ENCODE measurements around the gene SND1.

Gene SND1

DNA sequence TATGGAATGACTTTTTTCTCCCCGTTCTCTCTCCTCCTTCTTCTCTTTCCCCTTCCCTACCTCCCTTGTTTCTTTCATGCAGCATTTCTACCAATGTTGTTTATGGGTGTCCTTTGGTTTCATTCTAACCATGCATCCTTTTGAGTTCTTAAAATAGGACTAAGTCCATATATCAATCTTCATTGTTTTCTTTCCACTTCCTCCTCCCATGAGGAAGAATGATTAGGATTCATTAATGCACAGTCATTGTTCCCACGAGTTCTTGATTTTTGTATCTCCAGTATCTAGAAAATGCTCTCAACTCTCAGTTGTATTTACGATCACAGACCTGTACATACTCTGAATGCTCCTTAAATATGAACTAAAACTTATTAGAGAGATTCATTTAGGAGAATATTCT is 226.0 kb downstream of the SND1 start:
- no peak for DNase-seq

DNA sequence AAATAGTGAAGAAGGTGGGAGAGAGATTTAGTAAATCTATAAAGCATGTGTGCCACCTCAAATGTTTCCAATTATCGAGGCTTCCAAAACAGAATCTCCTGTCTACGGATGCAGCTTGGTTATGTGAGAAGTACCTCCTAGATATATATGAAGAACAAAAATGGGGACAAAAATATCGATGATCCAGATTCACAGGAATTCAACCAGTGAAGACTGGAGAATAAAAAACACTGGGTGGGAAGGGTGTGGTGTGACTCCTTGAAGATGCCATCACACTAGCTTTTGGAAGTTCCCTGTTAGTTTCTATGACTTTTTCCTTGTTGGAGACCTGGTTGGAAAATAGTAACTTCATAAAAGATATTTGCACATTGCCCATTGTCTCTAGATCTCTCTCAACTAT is 226.8 kb downstream of the SND1 start:
- DNase-seq: no peak

- DNase-seq: no peak
These were observed 227.4 kb downstream of the SND1 start for GRCh38 chr7:127879436-127879835.

DNA sequence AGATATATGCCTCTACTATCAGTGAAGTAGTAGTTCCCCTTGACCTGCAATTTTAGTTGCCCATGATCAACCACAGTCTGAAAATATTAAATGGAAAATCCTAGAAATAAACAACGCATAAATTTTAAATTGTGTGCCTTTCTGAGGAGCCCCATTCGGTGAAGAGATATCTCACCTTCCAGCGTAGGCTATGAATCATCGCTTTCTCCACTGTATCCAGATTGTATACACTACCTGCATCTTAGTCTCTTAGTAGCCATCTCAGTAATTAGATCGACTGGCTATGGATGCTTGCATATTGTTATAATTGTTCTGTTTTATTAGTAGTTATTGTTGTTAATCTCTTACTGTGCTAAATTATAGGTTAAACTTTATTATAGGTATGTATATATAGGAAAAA is 227.9 kb downstream of the SND1 start:
- no peak for DNase-seq

DNA sequence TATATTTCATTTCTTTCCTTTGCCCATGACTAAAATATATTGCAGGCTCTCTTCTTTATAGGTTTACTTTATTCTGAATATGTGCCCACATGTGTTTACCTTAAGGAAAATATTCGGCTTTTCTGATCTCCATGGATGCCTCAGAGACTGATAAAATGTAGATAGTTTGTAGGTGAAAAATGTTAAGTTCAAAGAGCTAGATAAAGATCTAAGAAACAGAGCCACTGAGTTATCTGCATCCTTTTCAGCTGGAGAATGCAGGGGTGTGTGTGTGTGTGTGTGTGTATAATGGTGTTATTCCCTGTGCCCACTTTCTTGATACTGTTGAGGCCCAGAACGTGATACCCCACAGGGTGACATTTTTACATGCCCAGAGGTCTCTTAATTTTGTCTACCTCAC is 228.5 kb downstream of the SND1 start:
- no peak for DNase-seq

DNA sequence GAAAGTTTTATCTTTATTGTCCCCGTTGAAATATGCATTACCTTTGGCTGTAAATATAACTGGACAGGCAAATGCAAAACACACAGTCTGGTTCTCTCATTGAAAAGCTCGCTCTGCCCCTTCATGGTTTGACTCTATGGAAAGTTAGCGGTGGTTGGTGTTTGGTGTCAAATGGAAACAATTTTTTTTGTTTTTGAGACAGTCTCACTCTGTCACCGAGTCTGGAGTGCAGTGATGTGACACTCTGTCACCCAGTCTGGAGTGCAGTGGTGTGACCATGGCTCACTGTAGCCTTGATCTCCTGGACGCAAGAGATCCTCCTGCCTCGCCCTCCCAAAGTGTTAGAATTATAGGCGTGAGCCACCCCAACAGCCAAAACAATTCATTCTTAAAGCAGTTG is 229.6 kb downstream of the SND1 start:
- no peak for DNase-seq

- no peak for DNase-seq
These were observed 230.4 kb downstream of the SND1 start for GRCh38 chr7:127882313-127882920.

- no peak for DNase-seq
These were observed 232.1 kb downstream of the SND1 start for GRCh38 chr7:127884066-127884559.

GRCh38 chr7:127885222-127885772 is 233.3 kb downstream of the SND1 start:
- DNase-seq: no peak

DNA sequence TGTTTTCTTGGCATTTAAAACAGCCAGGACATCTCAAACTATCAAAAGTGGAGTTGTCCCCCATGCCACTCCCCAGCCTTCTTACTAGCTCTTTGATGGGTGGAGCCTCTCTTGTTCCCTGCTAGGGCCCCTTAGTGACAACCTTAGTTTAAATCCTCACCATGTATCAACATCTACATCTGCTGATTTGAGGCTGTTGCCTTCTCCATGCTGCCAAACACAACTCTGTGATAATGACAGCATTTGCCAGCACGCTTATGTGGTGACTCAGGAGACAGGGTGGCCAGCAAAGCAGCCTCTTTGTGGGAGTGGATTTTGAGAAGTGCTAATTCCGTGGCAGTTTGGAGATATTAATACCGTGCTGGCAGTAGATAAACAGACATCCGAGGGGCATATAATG is 233.8 kb downstream of the SND1 start:
- no peak for DNase-seq

DNA sequence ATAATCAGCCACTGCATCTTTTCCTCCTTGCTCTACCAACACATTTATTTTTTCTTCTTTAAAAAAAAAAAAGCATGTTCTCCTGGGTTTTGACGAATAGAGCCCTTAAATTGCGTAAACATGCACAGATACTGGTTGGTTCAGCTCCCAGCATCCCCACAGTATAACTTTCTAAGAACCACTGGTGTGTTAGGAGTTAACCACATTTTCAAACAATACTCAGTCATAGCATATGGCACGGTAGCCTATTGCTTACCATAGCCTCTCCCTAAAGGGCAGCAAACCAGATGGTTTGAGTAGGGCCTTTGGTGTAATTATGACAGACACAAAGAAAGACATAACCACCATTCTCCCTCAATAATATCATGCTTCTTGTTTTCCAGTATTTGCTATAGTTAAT is 234.3 kb downstream of the SND1 start:
- no peak for DNase-seq

- DNase-seq: no peak
These were observed 235.1 kb downstream of the SND1 start for GRCh38 chr7:127887096-127887495.

DNA sequence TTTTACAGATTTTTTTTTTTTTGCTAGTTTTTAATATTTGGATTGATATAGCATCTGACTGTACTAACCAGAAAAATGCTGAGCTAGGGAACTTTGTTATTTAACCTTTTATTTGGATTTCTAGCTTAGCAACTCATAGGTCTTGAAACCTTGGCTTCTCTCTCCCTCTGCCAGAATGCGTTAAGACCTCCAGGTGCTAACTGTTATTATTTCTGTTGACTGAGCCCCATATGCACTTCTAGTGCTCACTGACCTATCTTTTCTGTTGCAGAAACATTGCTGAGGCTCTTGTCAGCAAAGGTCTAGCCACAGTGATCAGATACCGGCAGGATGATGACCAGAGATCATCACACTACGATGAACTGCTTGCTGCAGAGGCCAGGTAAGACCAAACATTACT is 235.6 kb downstream of the SND1 start:
- DNase-seq: no peak

DNA sequence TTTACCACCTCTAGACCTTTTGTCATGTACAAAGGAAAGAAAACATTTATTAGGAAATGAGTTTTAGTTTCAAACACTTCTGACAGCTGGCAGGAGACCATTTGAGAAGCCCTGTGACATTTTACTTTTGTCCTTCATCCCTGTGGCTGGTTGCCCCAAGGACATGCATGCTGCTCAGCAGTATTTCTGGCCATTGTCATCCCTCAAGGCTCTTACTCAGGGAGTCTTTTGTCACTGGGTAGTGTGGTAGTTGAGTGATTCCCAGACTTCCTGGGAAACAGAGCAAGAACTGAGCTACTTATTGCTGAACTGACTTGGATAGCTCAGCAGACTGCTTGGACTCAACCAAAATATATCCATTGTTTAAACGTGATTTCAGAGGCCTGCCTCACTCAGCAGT is 236.4 kb downstream of the SND1 start:
- no peak for DNase-seq

GRCh38 chr7:127888825-127889224 is 236.8 kb downstream of the SND1 start:
- DNase-seq: no peak

- no peak for DNase-seq
These were observed 237.7 kb downstream of the SND1 start for GRCh38 chr7:127889677-127890076.

DNA sequence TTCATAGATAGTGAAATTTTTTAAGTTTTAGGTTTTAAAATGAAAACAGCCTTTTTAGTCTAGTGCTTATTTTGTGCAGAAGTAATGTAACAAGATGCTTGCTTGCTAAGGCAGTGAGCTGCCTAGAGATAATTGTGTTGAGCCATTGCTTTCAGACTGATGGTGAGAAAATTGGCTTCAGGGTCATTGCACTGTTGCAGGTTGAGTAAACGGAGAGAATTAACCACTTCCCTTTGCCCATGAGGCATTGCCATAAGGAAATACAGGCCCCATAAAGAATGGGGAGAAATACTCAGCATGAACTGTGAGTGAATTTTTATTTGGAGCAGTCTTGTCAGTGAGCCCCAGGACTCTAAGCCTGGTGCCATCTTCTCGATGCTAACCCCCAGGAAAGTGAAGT is 238.7 kb downstream of the SND1 start:
- DNase-seq: no peak

GRCh38 chr7:127891144-127891543 is 239.2 kb downstream of the SND1 start:
- no peak for DNase-seq

DNA sequence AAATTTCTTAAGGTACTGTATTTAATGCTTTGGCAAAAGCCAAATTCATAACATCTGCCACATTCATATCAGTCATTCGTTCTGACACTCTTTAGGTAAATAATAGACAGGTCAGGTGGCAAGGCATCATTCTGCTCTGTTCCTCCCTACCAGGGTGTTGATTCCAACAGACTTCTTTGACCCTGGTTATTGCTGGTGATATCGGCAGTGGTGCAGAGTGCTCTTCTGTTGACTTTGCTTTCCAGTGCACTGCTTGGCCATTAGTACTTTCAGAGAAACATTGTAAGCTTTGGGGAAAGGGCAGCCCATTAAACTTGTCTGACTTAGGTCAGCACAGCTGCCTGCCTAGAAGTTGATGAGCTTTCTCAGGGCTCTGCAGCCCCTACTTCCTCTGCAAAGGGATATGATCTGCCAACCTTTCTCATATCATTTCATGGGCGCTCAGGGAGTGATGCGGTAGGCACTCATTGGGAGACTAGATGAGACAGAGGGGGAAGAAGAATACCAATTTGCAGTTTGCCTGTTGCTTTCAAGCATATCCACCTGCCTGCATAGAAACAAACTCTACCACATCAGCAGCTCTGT is 240.0 kb downstream of the SND1 start:
- no peak for DNase-seq

GRCh38 chr7:127892488-127893314 is 240.7 kb downstream of the SND1 start:
- no peak for DNase-seq

DNA sequence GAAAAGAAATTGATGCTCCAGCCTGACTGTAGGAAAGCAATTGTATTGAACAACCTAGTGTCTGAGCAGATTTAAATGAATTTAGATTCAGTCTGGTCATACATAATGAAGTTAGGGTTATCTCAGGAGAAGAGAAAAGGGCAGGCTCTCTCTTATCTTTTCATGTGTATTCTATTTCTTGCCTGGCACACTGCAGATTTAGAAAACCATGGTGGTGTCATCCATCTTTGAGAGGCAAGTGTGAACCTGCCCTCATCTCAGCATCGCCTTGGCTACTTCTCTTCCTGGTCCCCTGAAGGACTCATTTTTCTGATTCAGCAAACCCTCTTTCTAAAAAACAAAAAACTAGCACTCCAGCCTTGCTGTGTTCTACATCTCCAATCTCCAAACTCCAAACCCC is 241.6 kb downstream of the SND1 start:
- no peak for DNase-seq

DNA sequence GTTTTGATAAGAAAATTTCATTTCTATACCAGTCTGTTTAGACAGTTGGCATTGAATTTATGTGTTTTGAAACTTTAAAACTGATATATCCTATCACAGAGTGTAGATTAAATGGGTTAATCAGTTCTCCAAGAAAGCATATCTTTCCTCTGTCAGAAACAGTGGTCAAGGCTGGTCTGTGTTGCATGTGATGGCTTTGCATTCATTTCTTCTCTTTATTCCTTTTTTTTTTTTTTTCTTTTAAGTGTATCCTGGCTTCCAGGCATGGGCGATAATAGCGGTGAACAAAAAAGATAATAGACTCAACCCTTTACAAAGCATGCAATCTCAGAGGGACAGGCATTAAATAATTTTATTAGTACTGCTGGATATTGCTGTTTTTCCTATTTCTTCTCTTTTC is 242.6 kb downstream of the SND1 start:
- no peak for DNase-seq

DNA sequence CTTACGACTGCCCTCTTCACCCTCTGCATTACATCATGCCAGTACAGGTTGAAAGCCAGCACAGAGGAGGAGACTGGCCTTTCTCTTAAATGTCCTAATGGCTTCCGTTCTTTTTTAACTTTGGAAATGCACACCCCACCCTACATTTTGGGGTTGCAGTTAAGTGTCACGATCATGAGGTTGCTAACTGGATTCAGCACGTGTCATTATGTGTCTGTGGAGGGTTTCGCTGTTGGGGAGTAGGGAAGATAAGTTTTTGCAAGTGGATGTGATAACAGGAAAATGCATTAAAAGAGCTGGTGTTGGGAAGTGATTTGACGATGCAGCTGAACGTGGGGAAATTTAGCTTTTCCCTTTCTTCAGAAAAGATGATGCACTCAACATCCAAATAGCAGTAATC is 243.4 kb downstream of the SND1 start:
- DNase-seq: no peak

- DNase-seq: no peak
These were observed 243.9 kb downstream of the SND1 start for GRCh38 chr7:127895814-127896280.

Data from NCI-H1105 (cell line).